CD4-positive, alpha-beta T cell (primary cell): ENCODE results near the gene PHAX. TPM values are rescaled to one million over a fixed set of nuclear protein-coding genes. Genes with fewer than 3 reads are reported as not detected.

Source experiments
- ATAC-seq: fragments of 200-7000 bp; cut with Tn5 transposase; one replicate; pipeline ENCODE4 v1.10.0; 2022; ENCODE audit warnings: mild to moderate bottlenecking; ENCODE audit not compliant: poor library complexity
- CTCF ChIA-PET: fragments of 350-600 bp; sonication (Branson Sonifier 250); formaldehyde crosslinking; loops from one replicate; lab custom pipeline; 2021; ENCODE audit warnings: antibody characterized with exemption, inconsistent platforms; lab: Charles Lee
- POLR2A ChIA-PET: fragments of 350-600 bp; sonication (Branson Sonifier 250); formaldehyde crosslinking; loops from one replicate; lab custom pipeline; 2021; ENCODE audit warnings: antibody characterized with exemption, inconsistent platforms; lab: Charles Lee
- DNase-seq, 14 experiments: peaks; one replicate each; pipeline ENCODE4 v3.0.0-alpha.2; 2013 to 2020; ENCODE audit warnings: mixed read lengths in 2 of 14
- H3K27ac ChIP-seq, 2 donors: one replicate each; pipeline versions ENCODE4 v1.5.1 to v1.7.0; 2013; ENCODE audit warnings: low read length in 2 of 2, low read depth in 1 of 2, mild to moderate bottlenecking in 1 of 2
- H3K27me3 ChIP-seq, 2 experiments: 1 replicate in 1 of 2; 2 replicates in 1 of 2; pipeline versions ENCODE4 v1.6.1 to v1.7.0; 2013; ENCODE audit warnings: low read length in 2 of 2, control low read depth in 1 of 2, mild to moderate bottlenecking in 1 of 2, moderate library complexity in 1 of 2; ENCODE audit not compliant: insufficient read depth in 2 of 2, control insufficient read depth in 1 of 2
- H3K36me3 ChIP-seq: one replicate; pipeline ENCODE4 v1.6.1; 2013; ENCODE audit warnings: low read length, control low read depth; ENCODE audit not compliant: insufficient read depth
- H3K4me1 ChIP-seq: one replicate; pipeline ENCODE4 v1.6.1; 2013; ENCODE audit warnings: low read length, control low read depth; ENCODE audit not compliant: insufficient read depth
- H3K4me3 ChIP-seq: one replicate; pipeline ENCODE4 v1.5.1; 2013; ENCODE audit warnings: mild to moderate bottlenecking, low read length, moderate library complexity
- H3K9me3 ChIP-seq, 2 experiments: 1 replicate in 1 of 2; 2 replicates in 1 of 2; pipeline versions ENCODE4 v1.6.1 to v1.7.0; 2013; ENCODE audit warnings: low read length in 2 of 2, mild to moderate bottlenecking in 2 of 2, control low read depth in 1 of 2, moderate library complexity in 1 of 2; ENCODE audit not compliant: control insufficient read depth in 1 of 2, insufficient read depth in 1 of 2
- H3K27ac Mint-ChIP-seq: one replicate; pipeline ENCODE4 v1.8.0; 2020; ENCODE audit warnings: mixed read lengths
- H3K27me3 Mint-ChIP-seq: one replicate; pipeline ENCODE4 v1.8.0; 2021; ENCODE audit warnings: mixed read lengths
- H3K36me3 Mint-ChIP-seq: one replicate; pipeline ENCODE4 v1.8.0; 2021; ENCODE audit warnings: low read depth, mixed read lengths
- H3K4me1 Mint-ChIP-seq: one replicate; pipeline ENCODE4 v1.8.0; 2021; ENCODE audit warnings: low read depth, mixed read lengths
- H3K4me3 Mint-ChIP-seq: one replicate; pipeline ENCODE4 v1.8.0; 2020; ENCODE audit warnings: mild to moderate bottlenecking, mixed read lengths
- H3K9me3 Mint-ChIP-seq: one replicate; pipeline ENCODE4 v1.8.0; 2020; ENCODE audit warnings: mixed read lengths
- intact Hi-C, 2 experiments: fragments of 100-400 bp; cut with DNase I in 1 of 2; cut with micrococcal nuclease in 1 of 2; formaldehyde crosslinking; loops; one replicate each; pipeline versions ENCODE4 v1.15.1 to v1.9.0; 2023 to 2025; cut with DNase I, micrococcal nuclease
- total RNA-seq, 174 experiments: library from RNA in 2 of 174; stranded (reverse) in 2 of 174; gene quantifications; one replicate each; pipeline ENCODE4 v1.2.3 and lab custom pipeline; 2021 to 2026
- TF ChIP-seq, protein P1 (sequence below): fragments of 200-600 bp; IDR thresholded peaks from one replicate; pipeline ENCODE4 v1.8.0; 2022; ENCODE audit warnings: antibody characterized with exemption, mild to moderate bottlenecking

PHAX gene
- total RNA-seq, 2 experiments from 2014 or later = 31.2 to 32.9 TPM

DNA sequence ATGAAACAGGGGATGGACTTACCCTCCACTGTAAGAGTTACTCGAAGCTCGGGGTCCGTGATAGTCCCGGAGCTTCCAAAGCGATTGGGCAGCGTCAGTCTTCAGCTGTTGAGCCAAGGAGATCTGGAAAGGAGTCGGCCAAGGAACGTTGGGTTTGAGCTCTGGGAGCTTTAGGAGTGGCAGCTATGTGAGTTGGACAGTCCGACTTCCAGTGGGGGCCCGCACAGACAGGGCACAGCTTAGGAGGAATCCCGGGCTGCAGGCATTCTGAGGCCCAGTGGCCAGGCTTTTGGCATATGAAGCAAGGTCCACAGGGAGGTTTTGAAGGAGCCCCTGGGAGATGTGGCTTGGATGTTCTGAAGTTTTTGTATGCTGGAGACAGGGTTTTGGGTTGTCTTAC is 72.7 kb downstream of the PHAX start:
- peaks cover 0 to 4% of the 10 kb centered on the region in 2 experiments for H3K9me3 ChIP-seq
- intact Hi-C loops = no loop called here
- H3K4me1 ChIP-seq = peaks cover 4% of the 10 kb centered on the region
- no peak for ATAC-seq
- no peak overlapping the region for H3K4me3 Mint-ChIP-seq
- ChIA-PET CTCF (interaction anchor here (1.1 kb wide), 1 partner anchor 107 kb away, joined by 4 read pairs; no protein-coding TSS in a partner anchor), POLR2A (no interaction called here)
- no peaks in the 10 kb centered on the region for H3K27me3 ChIP-seq
- peaks cover 5% of the 10 kb centered on the region for H3K4me1 Mint-ChIP-seq
- H3K27me3 Mint-ChIP-seq = no peaks in the 10 kb centered on the region
- H3K27ac ChIP-seq = no peak overlapping the region
- no peaks in the 10 kb centered on the region for H3K36me3 Mint-ChIP-seq
- TF ChIP-seq, protein P1, sequence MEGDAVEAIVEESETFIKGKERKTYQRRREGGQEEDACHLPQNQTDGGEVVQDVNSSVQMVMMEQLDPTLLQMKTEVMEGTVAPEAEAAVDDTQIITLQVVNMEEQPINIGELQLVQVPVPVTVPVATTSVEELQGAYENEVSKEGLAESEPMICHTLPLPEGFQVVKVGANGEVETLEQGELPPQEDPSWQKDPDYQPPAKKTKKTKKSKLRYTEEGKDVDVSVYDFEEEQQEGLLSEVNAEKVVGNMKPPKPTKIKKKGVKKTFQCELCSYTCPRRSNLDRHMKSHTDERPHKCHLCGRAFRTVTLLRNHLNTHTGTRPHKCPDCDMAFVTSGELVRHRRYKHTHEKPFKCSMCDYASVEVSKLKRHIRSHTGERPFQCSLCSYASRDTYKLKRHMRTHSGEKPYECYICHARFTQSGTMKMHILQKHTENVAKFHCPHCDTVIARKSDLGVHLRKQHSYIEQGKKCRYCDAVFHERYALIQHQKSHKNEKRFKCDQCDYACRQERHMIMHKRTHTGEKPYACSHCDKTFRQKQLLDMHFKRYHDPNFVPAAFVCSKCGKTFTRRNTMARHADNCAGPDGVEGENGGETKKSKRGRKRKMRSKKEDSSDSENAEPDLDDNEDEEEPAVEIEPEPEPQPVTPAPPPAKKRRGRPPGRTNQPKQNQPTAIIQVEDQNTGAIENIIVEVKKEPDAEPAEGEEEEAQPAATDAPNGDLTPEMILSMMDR = no peak
- no peak for DNase-seq
- no peak overlapping the region for H3K4me3 ChIP-seq
- no peak overlapping the region for H3K27ac Mint-ChIP-seq
- no peaks in the 10 kb centered on the region for H3K9me3 Mint-ChIP-seq
- no peaks in the 10 kb centered on the region for H3K36me3 ChIP-seq

DNA sequence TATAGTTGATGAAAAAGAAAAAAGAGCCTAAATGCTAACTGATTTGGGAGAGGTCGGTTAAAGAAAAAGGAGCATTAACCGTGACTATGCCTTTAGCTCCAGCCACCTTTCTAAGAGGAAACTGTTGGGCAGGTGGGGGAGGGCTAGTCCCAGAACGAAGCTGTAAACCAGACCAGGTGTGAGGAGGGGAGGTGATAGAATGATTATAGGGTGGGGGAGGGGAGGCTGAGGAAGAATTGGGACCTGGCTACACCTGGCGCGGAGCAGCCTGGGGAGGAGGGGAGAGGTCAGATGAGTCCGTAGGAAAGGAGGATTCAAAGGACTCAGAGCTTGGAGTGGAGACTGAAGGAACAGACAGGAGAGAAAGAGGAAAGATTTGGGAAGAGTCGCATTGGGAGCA is 73.4 kb downstream of the PHAX start:
- H3K9me3 ChIP-seq = peaks cover 0 to 4% of the 10 kb centered on the region in 2 experiments
- no peaks in the 10 kb centered on the region for H3K27me3 ChIP-seq
- POLR2A ChIA-PET = no interaction called here
- Mint-ChIP-seq H3K4me1 (peaks cover 5% of the 10 kb centered on the region), H3K27ac (no peak overlapping the region), H3K9me3 (no peaks in the 10 kb centered on the region), H3K36me3 (no peaks in the 10 kb centered on the region), H3K27me3 (no peaks in the 10 kb centered on the region), H3K4me3 (no peak overlapping the region)
- peaks cover 4% of the 10 kb centered on the region for H3K4me1 ChIP-seq
- intact Hi-C loops = no loop called here
- H3K27ac ChIP-seq = no peak overlapping the region
- no peak overlapping the region for H3K4me3 ChIP-seq
- DNase-seq = no peak
- TF ChIP-seq, protein P1 = no peak
- CTCF ChIA-PET = no interaction called here
- no peak for ATAC-seq
- no peaks in the 10 kb centered on the region for H3K36me3 ChIP-seq

DNA sequence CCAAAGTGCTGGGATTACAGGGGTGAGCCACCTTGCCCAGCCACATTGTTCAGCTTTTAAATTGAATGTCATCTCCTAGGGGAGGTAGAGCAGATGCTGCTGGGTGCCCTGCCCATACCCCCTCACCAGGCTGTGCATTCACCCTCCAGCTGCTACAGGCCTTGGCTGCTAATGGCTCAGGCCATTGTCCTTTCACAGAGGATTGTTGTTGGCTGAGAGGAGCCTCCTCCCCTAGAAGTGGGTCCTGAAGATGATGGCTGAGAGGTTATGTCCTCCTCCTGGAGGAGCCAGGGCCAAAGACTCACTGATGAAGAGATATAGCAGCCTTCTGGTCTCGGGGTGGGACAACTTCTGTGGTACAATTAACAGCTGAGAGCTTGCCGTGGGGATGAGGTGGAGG is 74.6 kb downstream of the PHAX start:
- intact Hi-C loops = loop anchor here in 1 of 2 experiments (5.0 kb wide), 2 partner anchors 127 to 642 kb away; no protein-coding TSS in a partner anchor
- no peak overlapping the region for H3K27ac Mint-ChIP-seq
- no peaks in the 10 kb centered on the region for H3K36me3 ChIP-seq
- H3K4me1 ChIP-seq = peaks cover 4% of the 10 kb centered on the region
- ATAC-seq (no peak), DNase-seq (no peak)
- no peak overlapping the region for H3K4me3 Mint-ChIP-seq
- no peak overlapping the region for H3K4me3 ChIP-seq
- H3K27me3 Mint-ChIP-seq = no peaks in the 10 kb centered on the region
- H3K27ac ChIP-seq = no peak overlapping the region
- POLR2A ChIA-PET = interaction anchor here (6.0 kb wide), 1 partner anchor 104 kb away, joined by 46 read pairs; the partner anchor contains the start of gene LMNB1
- H3K36me3 Mint-ChIP-seq = no peaks in the 10 kb centered on the region
- TF ChIP-seq, protein P1 = no peak
- no peaks in the 10 kb centered on the region for H3K9me3 ChIP-seq
- no peaks in the 10 kb centered on the region for H3K27me3 ChIP-seq
- H3K4me1 Mint-ChIP-seq = peaks cover 5% of the 10 kb centered on the region
- CTCF ChIA-PET = interaction anchor here (1.2 to 4.4 kb wide), 3 partner anchors 104 to 134 kb away, joined by 3 to 49 read pairs (median 6); partner anchors contain the start of gene LMNB1
- no peaks in the 10 kb centered on the region for H3K9me3 Mint-ChIP-seq
